Measurements from ENCODE around the gene COL8A1. TPM values are rescaled to one million over a fixed set of nuclear protein-coding genes. Genes with fewer than 3 reads are reported as not detected.
A peak's percentile ranks its signal among the peaks of the same experiment; 100 is the strongest.
"Not testable (repeated sequence)": the region's sequence is repeated elsewhere in the genome, so short reads cannot be mapped to it uniquely, and the experiment has no call there.

The COL8A1 gene
- 9.0 TPM for polyA plus RNA-seq (ENCODE audit: insufficient read length)
- long read RNA-seq, donor 1, full-length matches to known transcripts = 1 of 1 reads
- long read RNA-seq, donor 1, partial matches to known transcripts = 0 of 1 reads
- long read RNA-seq, donor 1, other reads (novel, unspliced or antisense) = 0 of 1 reads
- long read RNA-seq, donor 2, full-length matches to known transcripts = 2 of 2 reads
- long read RNA-seq, donor 2, partial matches to known transcripts = 0 of 2 reads
- long read RNA-seq, donor 2, other reads (novel, unspliced or antisense) = 0 of 2 reads
- long read RNA-seq, donor 3, partial matches to known transcripts = 0 of 1 reads
- long read RNA-seq, donor 3, other reads (novel, unspliced or antisense) = 0 of 1 reads
- long read RNA-seq, donor 4 = 0 reads
- long read RNA-seq, donor 5, full-length matches to known transcripts = 1 of 1 reads
- long read RNA-seq, donor 5, partial matches to known transcripts = 0 of 1 reads
- long read RNA-seq, donor 5, other reads (novel, unspliced or antisense) = 0 of 1 reads
- long read RNA-seq, donor 6 = 0 reads
- long read RNA-seq, donor 7, partial matches to known transcripts = 0 of 1 reads
- long read RNA-seq, donor 7, other reads (novel, unspliced or antisense) = 0 of 1 reads
- long read RNA-seq, donor 8 = 0 reads

- DNase-seq = peak; percentile 39
Measured at GRCh38 chr3:99638167-99638948, at the start of gene COL8A1. Gene COL8A1, plus strand, starts transcription at chr3:99638594. Its CDS starts 152,089 bp downstream, at chr3:99790683.

- DNase-seq = not testable (repeated sequence)
Measured at GRCh38 chr3:99589168-99589567, 49.2 kb upstream of the COL8A1 start.

- no peak for DNase-seq
Measured at GRCh38 chr3:99599894-99600293, 38.5 kb upstream of the COL8A1 start.

GRCh38 chr3:99601515-99601914, 36.9 kb upstream of the COL8A1 start:
- DNase-seq = no peak

- DNase-seq = peak; percentile 49
Measured at GRCh38 chr3:99602183-99602582, 36.2 kb upstream of the COL8A1 start.

GRCh38 chr3:99607151-99607550, 31.2 kb upstream of the COL8A1 start:
- no peak for DNase-seq

- DNase-seq = no peak
Measured at GRCh38 chr3:99614768-99615167, 23.6 kb upstream of the COL8A1 start.

- no peak for DNase-seq
Measured at GRCh38 chr3:99620077-99620767, 18.2 kb upstream of the COL8A1 start.

GRCh38 chr3:99620976-99621375, 17.4 kb upstream of the COL8A1 start:
- DNase-seq = no peak

GRCh38 chr3:99624496-99625236, 13.7 kb upstream of the COL8A1 start:
- DNase-seq = no peak

GRCh38 chr3:99625237-99625622, 13.2 kb upstream of the COL8A1 start:
- DNase-seq = no peak

- DNase-seq = no peak
Measured at GRCh38 chr3:99625643-99626416, 12.6 kb upstream of the COL8A1 start.

GRCh38 chr3:99626417-99626788, 12.0 kb upstream of the COL8A1 start:
- DNase-seq = no peak

- no peak for DNase-seq
Measured at GRCh38 chr3:99627062-99627826, 11.2 kb upstream of the COL8A1 start.

GRCh38 chr3:99630815-99631214, 7.6 kb upstream of the COL8A1 start:
- DNase-seq = no peak

- no peak for DNase-seq
Measured at GRCh38 chr3:99633887-99634558, 4.4 kb upstream of the COL8A1 start.

- DNase-seq = no peak
Measured at GRCh38 chr3:99634881-99635280, 3.5 kb upstream of the COL8A1 start.

GRCh38 chr3:99635348-99635747, 3.0 kb upstream of the COL8A1 start:
- DNase-seq = no peak

GRCh38 chr3:99637016-99637367, 1.4 kb upstream of the COL8A1 start:
- DNase-seq = no peak

Measured in left kidney (tissue), 8 donors.